ENCODE results near the gene TARS1. TPM values are rescaled to one million over a fixed set of nuclear protein-coding genes. Genes with fewer than 3 reads are reported as not detected.

TARS1 gene
- total RNA-seq, 2 experiments from 2014 or later: 101 to 105 TPM

DNA sequence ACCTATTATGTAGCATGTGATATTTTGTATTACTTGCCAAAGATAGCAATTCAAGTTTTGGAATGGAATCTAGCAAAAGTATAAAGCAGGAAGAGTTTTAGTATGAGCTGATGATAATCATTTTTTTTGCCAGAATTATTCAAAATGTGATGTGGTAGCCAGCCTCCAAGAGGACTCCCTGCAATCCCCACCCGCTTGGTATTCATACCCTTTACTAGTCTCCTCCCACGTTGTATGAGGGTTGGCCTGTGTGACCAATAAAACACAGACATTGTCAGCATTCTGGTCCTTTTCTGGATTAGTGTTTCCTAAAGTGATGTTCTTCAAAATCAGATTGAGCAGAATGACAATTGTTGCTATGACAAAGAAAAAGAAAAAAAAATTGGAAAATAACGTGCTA lies 63.8 kb downstream of the TARS1 start:
- H3K4me2 ChIP-seq (ENCODE audit: low read length): no peak overlapping the region
- no TSS peak for BruUV-seq (replicated peaks)
- H3K36me3 ChIP-seq (ENCODE audit: insufficient read depth, low read length): no peaks in the 10 kb centered on the region
- no peaks in the 10 kb centered on the region for H3K4me1 ChIP-seq (ENCODE audit: insufficient read depth, low read length, poor library complexity, severe bottlenecking)
- H4K20me1 ChIP-seq (ENCODE audit: insufficient read depth, low read length): no peaks in the 10 kb centered on the region
- no peak overlapping the region for H2AFZ ChIP-seq (ENCODE audit: low read length)
- no peak overlapping the region for H3K4me3 ChIP-seq (ENCODE audit: low read depth, low read length, poor library complexity, severe bottlenecking)
- POLR2A ChIA-PET: no interaction called here
- no peaks in the 10 kb centered on the region for H3K9me2 ChIP-seq (ENCODE audit: insufficient read depth, low read length)
- H3K9me3 ChIP-seq (ENCODE audit: low read length): no peaks in the 10 kb centered on the region
- TF ChIP-seq EZH2phosphoT487 (IDR thresholded peaks at IDR 0.05; ENCODE audit: borderline replicate concordance, low read depth, low read length) (no peak), CTCF (conservative IDR thresholded peaks at IDR 0.05; ENCODE audit: low read length) (no peak)
- no peaks in the 10 kb centered on the region for H3K79me2 ChIP-seq (ENCODE audit: insufficient read depth, low read depth, low read length)
- DNase-seq (ENCODE audit: low spot score): no peak
- intact Hi-C loops (cut with micrococcal nuclease; ENCODE audit: unreplicated experiment): no loop called here
- no peak overlapping the region for H3K27ac ChIP-seq (ENCODE audit: low read depth, low read length, poor library complexity, severe bottlenecking)
- CTCF ChIA-PET (ENCODE audit: unreplicated experiment): no interaction called here

GRCh38 chr5:33507426-33507825 lies 66.7 kb downstream of the TARS1 start:
- H4K20me1 ChIP-seq (ENCODE audit: insufficient read depth, low read length): no peaks in the 10 kb centered on the region
- no peak overlapping the region for H3K4me2 ChIP-seq (ENCODE audit: low read length)
- no peak for DNase-seq (ENCODE audit: low spot score)
- ChIA-PET POLR2A (no interaction called here), CTCF (ENCODE audit: unreplicated experiment) (no interaction called here)
- no TSS peak for BruUV-seq (replicated peaks)
- no peaks in the 10 kb centered on the region for H3K4me1 ChIP-seq (ENCODE audit: insufficient read depth, low read length, poor library complexity, severe bottlenecking)
- H3K36me3 ChIP-seq (ENCODE audit: insufficient read depth, low read length): no peaks in the 10 kb centered on the region
- H3K4me3 ChIP-seq (ENCODE audit: low read depth, low read length, poor library complexity, severe bottlenecking): no peak overlapping the region
- TF ChIP-seq EZH2phosphoT487 (IDR thresholded peaks at IDR 0.05; ENCODE audit: borderline replicate concordance, low read depth, low read length) (no peak), CTCF (conservative IDR thresholded peaks at IDR 0.05; ENCODE audit: low read length) (no peak)
- H3K9me2 ChIP-seq (ENCODE audit: insufficient read depth, low read length): no peaks in the 10 kb centered on the region
- no peaks in the 10 kb centered on the region for H3K79me2 ChIP-seq (ENCODE audit: insufficient read depth, low read depth, low read length)
- no peak overlapping the region for H3K27ac ChIP-seq (ENCODE audit: low read depth, low read length, poor library complexity, severe bottlenecking)
- no peaks in the 10 kb centered on the region for H3K9me3 ChIP-seq (ENCODE audit: low read length)
- no peak overlapping the region for H2AFZ ChIP-seq (ENCODE audit: low read length)
- intact Hi-C loops (cut with micrococcal nuclease; ENCODE audit: unreplicated experiment): no loop called here

GRCh38 chr5:33509036-33509435 lies 68.3 kb downstream of the TARS1 start:
- BruUV-seq (replicated peaks): no TSS peak
- no peak overlapping the region for H3K4me3 ChIP-seq (ENCODE audit: low read depth, low read length, poor library complexity, severe bottlenecking)
- no peaks in the 10 kb centered on the region for H3K9me3 ChIP-seq (ENCODE audit: low read length)
- no peaks in the 10 kb centered on the region for H4K20me1 ChIP-seq (ENCODE audit: insufficient read depth, low read length)
- H3K79me2 ChIP-seq (ENCODE audit: insufficient read depth, low read depth, low read length): no peaks in the 10 kb centered on the region
- H2AFZ ChIP-seq (ENCODE audit: low read length): no peak overlapping the region
- TF ChIP-seq CTCF (conservative IDR thresholded peaks at IDR 0.05; ENCODE audit: low read length) (no peak), EZH2phosphoT487 (IDR thresholded peaks at IDR 0.05; ENCODE audit: borderline replicate concordance, low read depth, low read length) (no peak)
- H3K27ac ChIP-seq (ENCODE audit: low read depth, low read length, poor library complexity, severe bottlenecking): no peak overlapping the region
- ChIA-PET POLR2A (no interaction called here), CTCF (ENCODE audit: unreplicated experiment) (no interaction called here)
- no peaks in the 10 kb centered on the region for H3K9me2 ChIP-seq (ENCODE audit: insufficient read depth, low read length)
- H3K4me2 ChIP-seq (ENCODE audit: low read length): no peak overlapping the region
- no peaks in the 10 kb centered on the region for H3K36me3 ChIP-seq (ENCODE audit: insufficient read depth, low read length)
- no peak for DNase-seq (ENCODE audit: low spot score)
- intact Hi-C loops (cut with micrococcal nuclease; ENCODE audit: unreplicated experiment): no loop called here
- no peaks in the 10 kb centered on the region for H3K4me1 ChIP-seq (ENCODE audit: insufficient read depth, low read length, poor library complexity, severe bottlenecking)
